ENCODE data around the gene TIMP2.

The TIMP2 gene

GRCh38 chr17:78937561-78937960, 12.4 kb upstream of the TIMP2 start:
- no peak for DNase-seq (ENCODE audit: low read depth)
- no peak for TF ChIP-seq CTCF (conservative IDR thresholded peaks at IDR 0.05; ENCODE audit: low read length)
- no peak overlapping the region for H3K4me3 ChIP-seq (ENCODE audit: low read length)

GRCh38 chr17:78935419-78936323, 10.5 kb upstream of the TIMP2 start:
- TF ChIP-seq CTCF (conservative IDR thresholded peaks at IDR 0.05; ENCODE audit: low read length) = no peak
- DNase-seq (ENCODE audit: low read depth) = peak; percentile 97
- peak overlapping the region; percentile 32 for H3K4me3 ChIP-seq (ENCODE audit: low read length)

- peak; percentile 29 for DNase-seq (ENCODE audit: low read depth)
- TF ChIP-seq CTCF (conservative IDR thresholded peaks at IDR 0.05; ENCODE audit: low read length) = no peak
- H3K4me3 ChIP-seq (ENCODE audit: low read length) = peak overlapping the region; percentile 49
Observed at GRCh38 chr17:78934681-78935418, 9.7 kb upstream of the TIMP2 start.

GRCh38 chr17:78933959-78934568, 8.9 kb upstream of the TIMP2 start:
- TF ChIP-seq CTCF (conservative IDR thresholded peaks at IDR 0.05; ENCODE audit: low read length) = no peak
- peak; percentile 99 for DNase-seq (ENCODE audit: low read depth)
- peak overlapping the region; percentile 49 for H3K4me3 ChIP-seq (ENCODE audit: low read length)

GRCh38 chr17:78933025-78933958, 8.1 kb upstream of the TIMP2 start:
- peak overlapping the region; percentile 49 for H3K4me3 ChIP-seq (ENCODE audit: low read length)
- TF ChIP-seq CTCF (conservative IDR thresholded peaks at IDR 0.05; ENCODE audit: low read length) = no peak
- DNase-seq (ENCODE audit: low read depth) = peak; percentile 96
